HG02642 (cell line): ENCODE results near the gene FAM240A.

Source experiments
- ATAC-seq: cut with Tn5 transposase; IDR thresholded peaks from one replicate; pipeline ENCODE4 v1.9.1; 2021; ENCODE audit warnings: mild to moderate bottlenecking; ENCODE audit not compliant: unreplicated experiment, poor library complexity

FAM240A gene

GRCh38 chr3:46619845-46620778 is 7.8 kb downstream of the FAM240A start:
- ATAC-seq = no peak

DNA sequence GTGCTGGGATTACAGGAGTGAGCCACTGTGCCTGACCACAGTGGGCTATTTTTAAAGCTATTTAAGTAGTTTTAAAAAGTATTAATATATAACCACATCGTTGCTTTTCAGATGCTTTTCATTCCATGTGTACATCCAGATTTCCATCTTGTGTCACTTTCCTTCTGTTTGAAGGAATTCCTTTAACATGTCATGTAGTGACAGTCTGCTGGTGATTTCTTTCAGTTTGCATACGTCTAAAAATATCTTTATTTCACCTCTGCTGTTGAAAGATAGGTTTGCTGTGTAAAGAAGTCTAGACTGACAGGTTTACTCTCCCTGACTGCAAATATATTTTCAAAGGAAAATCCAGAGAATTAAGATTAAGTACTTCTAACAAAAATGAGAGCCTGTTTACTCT is 12.2 kb downstream of the FAM240A start:
- ATAC-seq = no peak

GRCh38 chr3:46624975-46625490 is 12.7 kb downstream of the FAM240A start:
- no peak for ATAC-seq

- ATAC-seq = no peak
These were observed 13.7 kb downstream of the FAM240A start for GRCh38 chr3:46626039-46626438.

- no peak for ATAC-seq
These were observed 14.8 kb downstream of the FAM240A start for GRCh38 chr3:46627078-46627477.

- no peak for ATAC-seq
These were observed 16.6 kb downstream of the FAM240A start for GRCh38 chr3:46628901-46629369.

GRCh38 chr3:46629551-46630517 is 17.5 kb downstream of the FAM240A start:
- peak; percentile 78 for ATAC-seq

DNA sequence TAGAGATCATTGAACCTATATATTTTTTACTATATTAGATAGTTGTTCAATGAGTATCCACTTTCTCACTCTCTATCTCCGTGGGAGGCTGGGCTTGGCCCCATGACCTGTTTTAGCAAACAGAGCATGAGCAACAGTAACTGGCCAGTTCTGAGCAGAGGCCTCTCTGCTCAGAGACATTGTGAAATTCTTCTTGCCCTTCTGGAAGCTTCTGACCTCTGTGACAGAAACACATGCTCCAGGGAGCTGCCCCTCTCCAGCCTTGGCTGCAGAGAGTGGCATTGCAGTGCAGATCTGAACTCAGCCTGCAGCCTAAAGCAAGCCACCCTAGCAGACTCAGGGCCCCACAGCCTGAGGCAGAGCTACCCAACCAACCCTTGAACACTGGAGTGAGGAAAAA is 20.5 kb downstream of the FAM240A start:
- ATAC-seq = no peak

DNA sequence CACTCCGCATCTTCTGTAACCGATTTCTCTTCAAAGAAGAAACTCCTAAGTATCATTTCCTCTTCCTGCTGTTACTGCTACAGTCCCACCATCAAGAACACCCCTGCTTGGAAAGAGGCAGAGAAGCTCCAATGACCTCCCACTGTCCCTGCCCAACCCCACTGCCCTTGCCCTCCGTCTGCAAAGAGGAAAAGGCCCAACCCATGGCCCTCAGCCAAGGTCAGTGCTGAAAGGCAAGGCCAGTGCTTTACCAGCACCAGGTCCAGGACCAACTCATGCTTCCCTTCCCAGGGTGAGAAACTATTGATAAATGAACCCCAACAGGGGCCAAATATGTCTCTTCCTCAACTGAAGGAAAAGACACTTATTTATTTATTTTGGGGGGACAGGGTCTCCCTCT is 22.5 kb downstream of the FAM240A start:
- no peak for ATAC-seq

DNA sequence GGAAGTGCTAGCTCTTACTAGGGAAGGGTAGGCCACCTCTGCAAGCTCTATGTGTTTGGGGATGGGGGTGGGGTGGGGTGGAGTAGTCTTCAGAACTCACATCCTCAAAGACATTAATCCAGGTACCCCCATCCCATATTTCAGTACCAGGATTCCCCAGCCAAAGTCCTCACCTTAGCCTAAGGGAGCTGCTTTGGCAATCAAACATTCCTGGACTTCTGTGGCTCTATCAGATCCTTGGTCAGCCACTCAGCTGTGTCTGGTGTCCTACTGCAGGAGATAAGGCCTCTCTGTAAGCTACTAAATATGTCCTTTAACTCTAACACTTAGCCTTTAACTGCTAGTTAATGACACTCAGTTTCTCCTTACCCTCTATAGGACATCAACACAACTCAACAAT is 26.9 kb downstream of the FAM240A start:
- no peak for ATAC-seq

DNA sequence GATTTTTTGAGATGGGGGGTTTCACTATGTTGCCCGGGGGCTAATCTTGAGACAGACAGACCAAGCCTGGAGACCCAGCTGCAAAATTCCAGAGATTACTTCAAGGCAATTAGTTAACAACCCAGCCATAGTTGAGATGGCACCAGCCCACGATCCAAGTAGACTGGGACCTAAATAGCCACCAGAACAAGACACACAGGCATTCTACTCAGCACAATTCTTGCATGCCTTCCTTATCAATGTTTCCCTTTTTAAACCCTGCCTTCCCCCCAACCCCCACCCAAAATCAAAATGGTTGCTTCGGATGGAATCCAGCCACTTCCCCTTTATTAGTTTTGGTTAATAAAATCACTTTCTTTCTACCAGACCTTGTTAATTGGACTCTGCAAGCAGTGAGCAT is 28.6 kb downstream of the FAM240A start:
- ATAC-seq = no peak

DNA sequence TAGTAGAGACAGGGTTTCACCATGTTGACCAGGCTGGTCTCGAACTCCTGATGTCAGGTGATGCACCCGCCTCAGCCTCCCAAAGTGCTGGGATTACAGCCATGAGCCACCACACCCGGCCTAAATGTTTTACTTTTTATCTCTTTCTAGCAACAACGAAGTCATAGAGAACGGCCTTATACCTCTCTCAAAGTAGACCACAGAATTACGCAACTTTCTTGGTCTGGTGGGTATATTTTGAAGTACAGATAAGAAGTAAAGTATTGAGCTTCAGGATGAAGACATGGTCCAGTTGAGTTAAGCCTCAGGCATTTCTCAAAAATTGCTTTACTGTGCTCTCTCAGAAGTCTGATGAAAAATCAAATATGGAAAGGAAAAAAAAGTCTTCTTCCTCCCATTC is 30.6 kb downstream of the FAM240A start:
- ATAC-seq = no peak

DNA sequence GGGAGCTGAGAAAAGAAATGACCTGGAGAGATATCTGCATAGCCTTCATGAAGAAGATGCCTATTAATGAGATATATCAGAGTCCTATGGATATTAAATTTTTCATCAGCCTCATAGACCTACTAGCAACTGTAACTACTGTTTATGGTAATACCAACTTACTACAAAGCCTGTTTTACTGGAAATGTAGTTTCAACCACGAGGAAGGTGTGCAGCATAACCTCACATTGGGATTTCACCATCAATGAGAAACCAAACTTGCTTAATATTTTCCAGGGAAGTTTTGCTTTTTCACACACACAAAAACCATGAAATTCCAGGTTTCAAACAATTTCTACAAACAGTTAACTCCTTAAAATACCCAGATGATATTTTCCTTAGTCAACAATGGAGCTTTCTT is 31.4 kb downstream of the FAM240A start:
- ATAC-seq = no peak

- no peak for ATAC-seq
These were observed 34.4 kb downstream of the FAM240A start for GRCh38 chr3:46646700-46647099.

DNA sequence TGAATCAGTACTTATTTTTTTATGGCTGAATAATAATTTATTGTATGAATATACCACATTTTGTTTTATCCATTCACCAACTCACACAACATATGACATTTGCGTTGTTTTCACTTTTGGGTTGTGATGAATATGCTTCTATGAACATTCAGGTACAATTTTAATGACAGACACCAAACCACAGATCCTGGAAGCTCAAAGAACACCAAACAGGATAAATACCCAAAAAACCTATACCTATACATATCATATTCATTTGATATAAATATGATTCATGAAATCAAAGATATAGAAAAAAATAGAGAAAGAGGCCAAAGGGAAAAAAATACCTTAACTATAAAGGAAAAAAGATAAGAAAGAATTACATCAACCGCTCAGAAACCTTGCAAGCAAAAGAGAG is 35.8 kb downstream of the FAM240A start:
- no peak for ATAC-seq

GRCh38 chr3:46649436-46649835 is 37.1 kb downstream of the FAM240A start:
- ATAC-seq = no peak

DNA sequence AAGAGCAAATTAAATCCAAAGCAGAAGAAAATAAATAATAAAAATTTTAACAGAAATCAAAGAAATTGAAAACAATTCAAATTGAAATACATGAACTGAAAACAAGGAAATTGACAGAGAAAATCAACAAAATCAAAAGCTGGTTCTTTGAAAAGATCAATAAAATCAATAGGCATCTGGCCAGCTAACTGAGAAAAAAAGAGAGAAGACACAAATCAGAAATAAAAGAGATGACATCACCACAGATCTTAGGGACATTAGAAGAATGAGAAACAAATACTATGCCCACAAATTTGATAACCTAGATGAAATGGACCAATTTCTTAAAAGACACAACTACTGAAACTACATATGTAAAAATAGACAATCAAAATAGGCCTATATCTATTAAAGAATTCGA is 38.8 kb downstream of the FAM240A start:
- no peak for ATAC-seq

DNA sequence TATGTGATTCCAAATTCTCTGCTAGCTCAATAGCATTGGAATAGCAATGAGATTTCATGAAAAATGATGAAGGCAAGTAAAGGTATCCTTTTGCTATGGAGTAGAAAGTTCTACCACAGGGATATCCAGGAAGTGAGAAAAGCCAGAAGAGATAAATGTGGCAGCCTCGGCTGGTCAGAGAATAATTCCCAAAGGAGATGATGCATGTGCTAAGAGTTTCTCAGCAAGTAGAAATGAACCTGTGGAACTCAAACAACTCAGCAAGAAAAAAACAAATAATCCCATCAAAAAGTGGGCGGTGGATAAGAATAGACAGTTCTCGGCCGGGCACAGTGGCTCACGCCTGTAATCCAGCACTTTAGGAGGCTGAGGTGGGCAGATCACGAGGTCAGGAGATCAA is 42.9 kb downstream of the FAM240A start:
- no peak for ATAC-seq

GRCh38 chr3:46656778-46657556 is 44.6 kb downstream of the FAM240A start:
- no peak for ATAC-seq

DNA sequence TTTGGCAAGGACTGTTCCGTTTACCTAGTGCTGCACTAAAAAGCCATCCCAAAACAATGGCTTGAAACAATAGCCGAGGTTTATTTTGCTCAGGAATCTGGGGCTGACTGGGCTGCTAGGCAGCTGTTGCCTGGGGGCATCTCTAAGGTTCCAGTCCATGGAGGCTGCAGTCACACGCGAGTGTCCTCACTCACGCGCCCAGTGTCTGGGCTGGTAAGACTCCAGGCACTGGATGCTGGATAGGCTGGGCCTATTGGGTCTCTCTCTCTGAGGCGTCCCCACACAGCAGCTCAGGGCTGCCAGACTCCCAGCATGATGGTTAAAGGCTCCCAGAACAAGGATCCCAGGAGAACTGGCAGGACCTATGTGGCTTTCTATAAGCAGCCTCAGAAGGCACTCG is 47.0 kb downstream of the FAM240A start:
- no peak for ATAC-seq
